OCI-LY1 (cell line): ENCODE data around the gene DEAF1.

Experiments
- H2AFZ ChIP-seq: fragments of 200-600 bp; sonication (generic), shearing (Covaris generic); 2 replicates; pipeline ENCODE4 v1.6.0; 2014; ENCODE audit warnings: antibody characterized with exemption, mild to moderate bottlenecking, low read length
- H3F3A ChIP-seq: fragments of 200-600 bp; sonication (generic), shearing (Covaris generic); 2 replicates; pipeline ENCODE4 v1.6.0; 2014; ENCODE audit warnings: mild to moderate bottlenecking, antibody characterized with exemption, low read length, moderate library complexity; ENCODE audit not compliant: insufficient read depth
- H3K27ac ChIP-seq: fragments of 200-600 bp; sonication (generic); 2 replicates; pipeline ENCODE4 v1.5.1; 2014; ENCODE audit warnings: low read length, mixed run types, mild to moderate bottlenecking, low read depth; ENCODE audit not compliant: poor library complexity, severe bottlenecking
- H3K27me3 ChIP-seq: fragments of 200-600 bp; sonication (generic); 2 replicates; pipeline ENCODE4 v1.6.0; 2014; ENCODE audit warnings: antibody characterized with exemption, mild to moderate bottlenecking, low read length, moderate library complexity; ENCODE audit not compliant: insufficient read depth
- H3K36me3 ChIP-seq: fragments of 200-600 bp; sonication (generic); 2 replicates; pipeline ENCODE4 v1.6.1; 2014; ENCODE audit warnings: mild to moderate bottlenecking, antibody characterized with exemption, low read length, moderate library complexity, mixed read lengths; ENCODE audit not compliant: insufficient read depth
- H3K4me1 ChIP-seq: fragments of 200-600 bp; sonication (generic); 2 replicates; pipeline ENCODE4 v1.5.1; 2014; ENCODE audit warnings: mild to moderate bottlenecking, low read length, moderate library complexity; ENCODE audit not compliant: insufficient read depth, severe bottlenecking
- H3K4me2 ChIP-seq: fragments of 200-600 bp; sonication (generic), shearing (Covaris generic); 2 replicates; pipeline ENCODE4 v1.6.1; 2014; ENCODE audit warnings: low read length
- H3K4me3 ChIP-seq: fragments of 200-600 bp; sonication (generic); 2 replicates; pipeline ENCODE4 v1.5.1; 2014; ENCODE audit warnings: low read length, low read depth, mild to moderate bottlenecking, mixed read lengths; ENCODE audit not compliant: poor library complexity, severe bottlenecking
- H3K79me2 ChIP-seq: fragments of 200-600 bp; shearing (Covaris generic); 2 replicates; pipeline ENCODE4 v1.6.1; 2016; ENCODE audit warnings: mixed run types, low read length, mixed read lengths; ENCODE audit not compliant: insufficient read depth
- H3K9ac ChIP-seq: fragments of 200-600 bp; sonication (generic), shearing (Covaris generic); 2 replicates; pipeline ENCODE4 v1.6.1; 2014; ENCODE audit warnings: mild to moderate bottlenecking, low read length, mixed read lengths
- H3K9me2 ChIP-seq: fragments of 200-600 bp; sonication (generic), shearing (Covaris generic); 2 replicates; pipeline ENCODE4 v1.6.1; 2014; ENCODE audit warnings: low read depth, mild to moderate bottlenecking, low read length, mixed read lengths
- H3K9me3 ChIP-seq: fragments of 200-600 bp; shearing (Covaris generic); 2 replicates; pipeline ENCODE4 v1.6.1; 2014; ENCODE audit warnings: low read length, mixed read lengths
- H4K20me1 ChIP-seq: fragments of 200-600 bp; sonication (generic), shearing (Covaris generic); 2 replicates; pipeline ENCODE4 v1.6.0; 2016; ENCODE audit warnings: mild to moderate bottlenecking, low read length; ENCODE audit not compliant: insufficient read depth
- CTCF ChIP-seq: fragments of 200-600 bp; sonication (generic), shearing (Covaris generic); IDR thresholded peaks from 2 replicates; pipeline ENCODE4 v1.5.1; 2017; ENCODE audit warnings: mild to moderate bottlenecking, antibody characterized with exemption, low read length, moderate library complexity, mixed read lengths
- EZH2 ChIP-seq: fragments of 200-600 bp; sonication (generic), shearing (Covaris generic); IDR thresholded peaks from 2 replicates; pipeline ENCODE4 v1.8.0; 2017; ENCODE audit warnings: borderline replicate concordance, mixed run types, mild to moderate bottlenecking, antibody characterized with exemption, low read length, moderate library complexity, mixed read lengths

Gene DEAF1

GRCh38 chr11:643849-644738 lies 50.9 kb downstream of the DEAF1 start:
- no peaks in the 10 kb centered on the region for H3K27me3 ChIP-seq
- no peak overlapping the region for H2AFZ ChIP-seq
- no peaks in the 10 kb centered on the region for H4K20me1 ChIP-seq
- H3K79me2 ChIP-seq, result no peaks in the 10 kb centered on the region
- H3K9ac ChIP-seq, result no peak overlapping the region
- H3F3A ChIP-seq, result no peaks in the 10 kb centered on the region
- H3K9me2 ChIP-seq, result no peaks in the 10 kb centered on the region
- H3K36me3 ChIP-seq, result peaks cover 5% of the 10 kb centered on the region; the same call in 1 of the 2 replicates
- H3K4me1 ChIP-seq, result peaks cover 18% of the 10 kb centered on the region
- no peak overlapping the region for H3K27ac ChIP-seq
- no peaks in the 10 kb centered on the region for H3K9me3 ChIP-seq
- TF ChIP-seq EZH2 (no peak), CTCF (no peak)
- H3K4me2 ChIP-seq, result no peak overlapping the region
- no peak overlapping the region for H3K4me3 ChIP-seq

DNA sequence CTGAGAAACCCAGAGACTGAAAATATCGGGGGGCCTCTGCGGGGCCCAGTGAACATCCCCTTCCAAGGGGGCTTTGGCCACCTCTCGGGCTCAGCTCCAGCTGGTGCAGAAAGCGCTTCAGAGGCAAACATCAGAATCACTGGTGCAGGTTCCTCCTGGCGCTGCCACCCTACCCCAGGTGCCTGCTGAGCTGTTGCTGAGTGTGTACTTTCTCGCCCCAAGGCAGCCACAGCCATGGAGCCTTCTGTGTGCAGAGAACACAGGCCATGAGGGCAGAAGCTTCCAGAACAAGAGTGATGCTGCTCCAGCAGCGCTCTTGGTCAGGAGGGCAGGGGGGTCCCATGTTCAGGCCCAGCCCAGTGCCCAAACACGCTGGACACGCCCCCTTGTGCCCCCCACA lies 51.7 kb downstream of the DEAF1 start:
- TF ChIP-seq CTCF, result no peak
- TF ChIP-seq EZH2, result no peak
- H3K4me2 ChIP-seq, result no peak overlapping the region
- no peak overlapping the region for H3K27ac ChIP-seq

GRCh38 chr11:641806-642370 lies 53.1 kb downstream of the DEAF1 start:
- Histone ChIP-seq H3K4me1 (peaks cover 17% of the 10 kb centered on the region), H3K79me2 (no peaks in the 10 kb centered on the region), H3F3A (no peaks in the 10 kb centered on the region), H3K27me3 (no peaks in the 10 kb centered on the region), H3K9me3 (no peaks in the 10 kb centered on the region), H3K4me3 (no peak overlapping the region), H3K4me2 (no peak overlapping the region), H3K9ac (no peak overlapping the region), H2AFZ (no peak overlapping the region), H3K9me2 (no peaks in the 10 kb centered on the region), H4K20me1 (no peaks in the 10 kb centered on the region), H3K36me3 (peaks cover 5% of the 10 kb centered on the region; the same call in 1 of the 2 replicates), H3K27ac (no peak overlapping the region)
- TF ChIP-seq EZH2 (no peak), CTCF (no peak)

More for the DNA sequence above, 51.7 kb downstream of the DEAF1 start:
- Histone ChIP-seq H2AFZ (no peak overlapping the region), H3K36me3 (peaks cover 5% of the 10 kb centered on the region; the same call in 1 of the 2 replicates), H3K9me3 (no peaks in the 10 kb centered on the region), H3K9ac (no peak overlapping the region), H3K4me1 (peaks cover 18% of the 10 kb centered on the region), H3K79me2 (no peaks in the 10 kb centered on the region), H3K4me3 (no peak overlapping the region), H4K20me1 (no peaks in the 10 kb centered on the region), H3K9me2 (no peaks in the 10 kb centered on the region), H3F3A (no peaks in the 10 kb centered on the region), H3K27me3 (no peaks in the 10 kb centered on the region)
